ENCODE results near the gene NRG2.

Gene NRG2

DNA sequence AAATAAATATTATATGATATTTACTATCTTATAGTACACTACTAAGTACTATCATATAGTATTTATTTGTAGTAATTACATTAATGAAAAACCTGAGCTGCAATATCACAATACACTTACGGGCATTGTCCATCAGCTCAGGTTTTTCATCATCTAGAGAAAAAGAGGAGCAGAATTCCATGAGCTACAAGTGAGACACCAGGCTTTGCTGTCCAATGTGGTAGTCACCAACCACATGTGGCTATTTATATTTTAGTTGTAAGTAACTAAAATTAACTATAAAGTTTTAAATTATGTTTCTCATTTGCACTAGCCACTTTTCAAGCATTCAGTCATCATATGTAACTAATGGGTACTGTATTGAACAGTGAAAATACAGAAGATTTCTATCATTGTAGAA lies 13.8 kb upstream of the NRG2 start:
- Histone ChIP-seq H3K36me3 (ENCODE audit: control insufficient read depth, insufficient read depth, low read length) (no peaks in the 10 kb centered on the region), H3K27me3 (ENCODE audit: control insufficient read depth, insufficient read depth, low read length) (peaks cover 37% of the 10 kb centered on the region), H3K4me3 (ENCODE audit: low read depth, low read length) (no peak overlapping the region), H3K4me1 (ENCODE audit: control insufficient read depth, insufficient read depth, low read length) (no peaks in the 10 kb centered on the region), H3K9ac (ENCODE audit: low read depth, low read length) (no peak overlapping the region), H3K9me3 (ENCODE audit: control insufficient read depth, insufficient read depth, low read length) (no peaks in the 10 kb centered on the region)

DNA sequence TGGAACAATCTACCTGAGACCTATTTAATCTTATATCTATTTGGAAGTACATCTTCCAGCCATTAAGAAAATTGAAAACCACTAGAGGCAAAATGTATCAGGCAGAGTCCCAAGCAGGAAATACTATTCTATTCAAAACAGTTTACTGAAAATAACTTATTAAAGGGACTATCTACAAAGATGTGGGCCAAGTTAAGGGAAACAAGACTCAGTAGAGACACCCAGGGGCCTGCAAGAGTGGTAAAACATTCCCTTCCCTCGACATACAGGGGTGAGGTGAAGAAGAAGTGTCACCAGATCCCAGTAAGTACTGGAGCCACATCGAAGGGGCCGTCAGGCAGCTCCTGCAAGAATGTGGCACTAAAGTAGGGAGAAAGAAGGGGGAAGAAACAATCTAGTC lies 12.1 kb upstream of the NRG2 start:
- Histone ChIP-seq H3K36me3 (ENCODE audit: control insufficient read depth, insufficient read depth, low read length) (no peaks in the 10 kb centered on the region), H3K27me3 (ENCODE audit: control insufficient read depth, insufficient read depth, low read length) (peaks cover 33% of the 10 kb centered on the region), H3K9ac (ENCODE audit: low read depth, low read length) (no peak overlapping the region), H3K4me3 (ENCODE audit: low read depth, low read length) (no peak overlapping the region), H3K9me3 (ENCODE audit: control insufficient read depth, insufficient read depth, low read length) (no peaks in the 10 kb centered on the region), H3K4me1 (ENCODE audit: control insufficient read depth, insufficient read depth, low read length) (no peaks in the 10 kb centered on the region)

DNA sequence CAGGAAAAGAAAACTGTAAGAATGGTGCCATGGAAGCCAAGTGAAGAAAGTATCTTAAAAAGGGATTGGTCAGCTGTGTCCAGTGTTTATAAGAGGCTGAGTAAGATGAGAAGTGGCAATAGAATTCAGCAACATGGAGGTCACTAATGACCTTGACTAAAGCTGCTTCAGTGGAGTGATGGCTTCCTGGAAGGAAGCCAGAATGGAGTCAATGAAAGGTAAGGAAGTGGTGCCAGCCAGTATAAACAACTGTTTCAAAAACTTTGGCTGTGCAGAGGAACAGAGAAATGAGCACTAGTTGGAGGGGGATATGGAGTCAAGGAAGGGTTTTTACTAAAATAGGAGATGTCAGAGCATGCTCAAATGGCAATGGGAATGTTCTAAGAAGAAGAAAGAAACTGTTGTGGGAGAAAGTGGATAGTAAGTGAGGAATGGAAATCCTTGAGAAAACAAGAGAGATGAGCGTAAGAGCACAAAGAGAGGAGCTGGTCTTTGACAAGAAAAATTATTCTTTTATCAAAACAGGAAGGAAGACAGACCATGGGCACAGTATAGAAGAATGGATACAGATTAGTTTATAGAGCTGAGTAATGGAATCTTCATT lies 11.1 kb upstream of the NRG2 start:
- H3K36me3 ChIP-seq (ENCODE audit: control insufficient read depth, insufficient read depth, low read length), result no peaks in the 10 kb centered on the region
- H3K4me1 ChIP-seq (ENCODE audit: control insufficient read depth, insufficient read depth, low read length), result no peaks in the 10 kb centered on the region
- H3K9me3 ChIP-seq (ENCODE audit: control insufficient read depth, insufficient read depth, low read length), result no peaks in the 10 kb centered on the region
- peaks cover 29% of the 10 kb centered on the region for H3K27me3 ChIP-seq (ENCODE audit: control insufficient read depth, insufficient read depth, low read length)
- H3K9ac ChIP-seq (ENCODE audit: low read depth, low read length), result no peak overlapping the region
- no peak overlapping the region for H3K4me3 ChIP-seq (ENCODE audit: low read depth, low read length)

DNA sequence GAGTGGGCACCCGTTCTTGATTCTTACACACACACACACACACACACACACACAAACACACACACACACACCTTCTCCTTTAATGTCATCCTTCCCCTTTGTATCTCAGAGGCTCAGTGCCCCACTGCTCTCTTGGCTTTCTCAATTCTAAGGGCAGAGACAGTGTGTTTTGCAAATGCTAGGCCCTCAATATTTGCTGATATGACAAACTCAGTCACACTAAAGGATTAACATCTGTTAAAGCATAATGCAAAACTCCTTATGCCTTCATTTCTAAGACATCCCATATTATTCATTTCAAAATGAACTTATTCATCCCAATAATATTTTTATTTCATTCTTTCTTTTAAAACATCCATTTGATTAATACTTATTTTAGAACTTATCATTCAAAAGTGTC lies 8.9 kb upstream of the NRG2 start:
- Histone ChIP-seq H3K4me1 (ENCODE audit: control insufficient read depth, insufficient read depth, low read length) (no peaks in the 10 kb centered on the region), H3K27me3 (ENCODE audit: control insufficient read depth, insufficient read depth, low read length) (peaks cover 23% of the 10 kb centered on the region), H3K9me3 (ENCODE audit: control insufficient read depth, insufficient read depth, low read length) (no peaks in the 10 kb centered on the region), H3K4me3 (ENCODE audit: low read depth, low read length) (no peak overlapping the region), H3K9ac (ENCODE audit: low read depth, low read length) (no peak overlapping the region), H3K36me3 (ENCODE audit: control insufficient read depth, insufficient read depth, low read length) (no peaks in the 10 kb centered on the region)

DNA sequence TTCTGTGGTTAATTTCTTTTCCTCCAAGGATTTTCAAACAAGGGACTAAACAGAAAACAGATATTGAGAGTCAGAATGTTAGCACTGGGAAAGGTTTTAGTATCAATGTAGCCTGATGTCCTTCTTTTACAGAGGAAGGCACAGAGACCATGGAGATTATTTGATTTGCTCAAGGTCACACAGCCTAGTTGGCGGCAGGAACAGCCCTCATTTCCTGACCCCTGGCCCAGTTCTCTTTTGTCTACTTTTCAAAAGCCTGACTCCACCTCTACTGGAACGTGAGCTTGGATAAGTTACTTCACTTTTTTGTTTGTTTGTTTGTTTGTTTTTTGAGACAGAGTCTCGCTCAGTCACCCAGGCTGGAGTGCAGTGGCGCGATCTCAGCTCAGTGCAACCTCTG lies 6.6 kb upstream of the NRG2 start:
- Histone ChIP-seq H3K4me3 (ENCODE audit: low read depth, low read length) (no peak overlapping the region), H3K27me3 (ENCODE audit: control insufficient read depth, insufficient read depth, low read length) (peaks cover 25% of the 10 kb centered on the region), H3K4me1 (ENCODE audit: control insufficient read depth, insufficient read depth, low read length) (no peaks in the 10 kb centered on the region), H3K36me3 (ENCODE audit: control insufficient read depth, insufficient read depth, low read length) (no peaks in the 10 kb centered on the region), H3K9ac (ENCODE audit: low read depth, low read length) (no peak overlapping the region), H3K9me3 (ENCODE audit: control insufficient read depth, insufficient read depth, low read length) (no peaks in the 10 kb centered on the region)

DNA sequence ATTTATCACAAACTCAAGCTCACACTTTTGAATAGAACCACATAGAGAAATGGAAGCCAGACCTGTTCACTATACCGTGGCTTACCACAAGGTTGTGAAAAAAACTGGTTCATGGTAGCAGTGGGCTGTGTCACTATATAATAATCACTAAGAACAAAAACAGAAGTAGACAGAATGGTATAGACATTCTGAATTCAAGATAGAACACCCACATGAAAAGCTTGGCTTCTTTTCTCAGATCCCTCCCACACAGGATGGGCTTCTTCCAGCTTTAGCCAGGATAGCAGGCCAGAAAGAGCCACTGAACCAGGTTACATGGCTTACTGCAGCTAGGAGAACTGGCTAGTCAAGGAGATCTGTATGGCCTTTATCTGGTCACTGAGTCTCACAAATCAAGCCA lies 6.1 kb upstream of the NRG2 start:
- peaks cover 26% of the 10 kb centered on the region for H3K27me3 ChIP-seq (ENCODE audit: control insufficient read depth, insufficient read depth, low read length)
- H3K9me3 ChIP-seq (ENCODE audit: control insufficient read depth, insufficient read depth, low read length), result no peaks in the 10 kb centered on the region
- no peaks in the 10 kb centered on the region for H3K36me3 ChIP-seq (ENCODE audit: control insufficient read depth, insufficient read depth, low read length)
- H3K9ac ChIP-seq (ENCODE audit: low read depth, low read length), result no peak overlapping the region
- H3K4me1 ChIP-seq (ENCODE audit: control insufficient read depth, insufficient read depth, low read length), result peaks cover under 1% of the 10 kb centered on the region
- no peak overlapping the region for H3K4me3 ChIP-seq (ENCODE audit: low read depth, low read length)

DNA sequence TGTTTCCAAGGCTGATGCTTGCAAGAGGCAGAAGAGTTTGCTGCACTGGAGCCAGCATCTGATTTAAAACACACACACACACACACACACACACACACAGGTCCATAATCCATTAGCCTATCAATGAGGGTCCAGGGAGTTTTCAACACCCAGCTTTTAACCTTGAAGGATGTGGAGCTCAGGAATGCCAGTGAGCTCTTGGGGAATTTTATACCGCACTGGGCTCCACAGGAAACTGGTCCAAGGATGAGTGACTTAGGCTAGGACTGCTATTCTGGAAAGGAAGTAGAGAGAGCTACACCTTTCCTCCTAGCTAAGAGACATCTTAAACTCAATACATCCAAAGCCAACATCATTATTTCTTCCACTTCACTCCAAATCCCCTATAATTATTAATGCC lies 942 bp upstream of the NRG2 start:
- Histone ChIP-seq H3K36me3 (ENCODE audit: control insufficient read depth, insufficient read depth, low read length) (no peaks in the 10 kb centered on the region), H3K9ac (ENCODE audit: low read depth, low read length) (no peak overlapping the region), H3K27me3 (ENCODE audit: control insufficient read depth, insufficient read depth, low read length) (peaks cover 65% of the 10 kb centered on the region), H3K4me3 (ENCODE audit: low read depth, low read length) (peak overlapping the region; percentile 67), H3K9me3 (ENCODE audit: control insufficient read depth, insufficient read depth, low read length) (no peaks in the 10 kb centered on the region), H3K4me1 (ENCODE audit: control insufficient read depth, insufficient read depth, low read length) (peaks cover 9% of the 10 kb centered on the region)

DNA sequence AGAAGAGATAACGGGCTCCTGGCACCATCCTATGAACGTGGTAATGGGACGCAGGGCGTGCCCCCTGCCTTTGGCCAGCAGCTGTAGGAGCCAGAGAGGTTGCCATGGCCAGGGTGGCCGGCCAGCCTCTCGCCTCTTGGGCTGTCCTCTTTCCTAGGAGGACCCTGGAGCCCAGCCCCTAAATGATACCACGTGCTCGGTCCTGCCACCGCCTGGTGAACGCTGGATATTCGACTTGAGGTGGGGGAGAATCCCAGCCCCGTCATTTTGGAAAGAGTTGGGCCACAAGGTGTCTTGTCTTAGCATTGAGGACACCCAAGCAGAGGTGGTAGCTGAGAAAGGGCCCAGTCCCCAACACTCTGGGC lies 391 bp upstream of the NRG2 start:
- peak overlapping the region; percentile 67 for H3K4me3 ChIP-seq (ENCODE audit: low read depth, low read length)
- H3K9me3 ChIP-seq (ENCODE audit: control insufficient read depth, insufficient read depth, low read length), result no peaks in the 10 kb centered on the region
- peaks cover 12% of the 10 kb centered on the region for H3K4me1 ChIP-seq (ENCODE audit: control insufficient read depth, insufficient read depth, low read length)
- H3K36me3 ChIP-seq (ENCODE audit: control insufficient read depth, insufficient read depth, low read length), result no peaks in the 10 kb centered on the region
- no peak overlapping the region for H3K9ac ChIP-seq (ENCODE audit: low read depth, low read length)
- H3K27me3 ChIP-seq (ENCODE audit: control insufficient read depth, insufficient read depth, low read length), result peaks cover 68% of the 10 kb centered on the region

DNA sequence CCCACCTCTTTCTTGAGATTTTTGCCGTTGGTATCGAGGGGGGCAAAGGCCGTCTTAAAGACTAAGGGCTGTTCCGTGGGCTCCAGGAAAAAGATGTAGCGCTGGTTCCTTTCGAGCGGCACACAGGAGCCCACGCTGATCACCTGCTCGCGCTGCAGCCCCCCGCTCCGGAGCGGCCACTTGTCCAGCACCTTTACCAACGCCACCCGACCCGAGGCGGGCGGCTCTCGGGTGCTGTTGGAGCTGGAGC lies 781 bp downstream of the NRG2 start:
- Histone ChIP-seq H3K9ac (ENCODE audit: low read depth, low read length) (no peak overlapping the region), H3K27me3 (ENCODE audit: control insufficient read depth, insufficient read depth, low read length) (peaks cover 74% of the 10 kb centered on the region)

DNA sequence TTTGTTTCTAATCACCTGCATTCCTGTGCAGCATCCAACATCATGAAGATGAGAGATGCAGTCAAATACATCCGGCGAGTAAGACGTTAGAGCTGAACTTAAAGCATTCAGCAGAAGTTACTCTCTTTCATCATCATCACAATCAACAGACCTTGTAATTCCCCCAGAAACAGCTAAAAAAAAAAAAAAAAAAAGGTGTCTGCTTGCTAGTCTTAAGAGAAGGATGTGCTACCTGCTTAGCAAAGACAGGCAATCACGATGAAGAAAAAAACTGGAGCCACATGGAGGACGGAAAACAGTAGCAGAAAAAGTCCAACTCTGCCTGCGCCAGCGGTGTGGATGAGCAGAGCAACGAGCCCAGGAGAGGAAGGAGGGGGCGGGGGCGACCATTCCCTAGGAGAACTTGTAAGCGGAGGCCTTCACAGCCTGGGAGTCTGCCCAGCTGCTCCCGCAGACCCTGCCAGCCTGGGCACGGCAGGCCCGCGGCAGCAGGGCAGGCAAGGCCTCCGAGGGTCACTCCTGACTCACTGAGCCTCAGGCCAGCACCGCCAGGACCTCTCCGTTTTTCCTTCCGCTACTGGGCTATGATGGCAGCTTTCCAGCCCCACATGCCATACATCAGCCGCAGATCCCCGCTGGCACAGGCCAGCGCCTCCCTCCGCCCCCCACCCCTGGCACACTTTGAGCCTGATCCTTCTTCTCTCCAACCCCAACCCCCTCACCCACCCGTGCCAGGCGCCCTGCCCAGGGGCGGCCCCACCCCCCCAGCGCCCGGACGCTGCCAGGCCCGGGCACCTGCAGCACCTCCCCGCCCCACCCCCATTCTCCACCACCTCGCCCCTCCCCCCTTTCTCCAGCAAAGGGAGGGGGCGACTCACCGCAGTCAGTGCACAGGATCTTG lies 1.4 kb downstream of the NRG2 start:
- peaks cover 80% of the 10 kb centered on the region for H3K27me3 ChIP-seq (ENCODE audit: control insufficient read depth, insufficient read depth, low read length)

More for the DNA sequence above, 781 bp downstream of the NRG2 start:
- H3K4me1 ChIP-seq (ENCODE audit: control insufficient read depth, insufficient read depth, low read length), result peaks cover 13% of the 10 kb centered on the region
- H3K9me3 ChIP-seq (ENCODE audit: control insufficient read depth, insufficient read depth, low read length), result no peaks in the 10 kb centered on the region
- peak overlapping the region; percentile 67 for H3K4me3 ChIP-seq (ENCODE audit: low read depth, low read length)
- no peaks in the 10 kb centered on the region for H3K36me3 ChIP-seq (ENCODE audit: control insufficient read depth, insufficient read depth, low read length)

DNA sequence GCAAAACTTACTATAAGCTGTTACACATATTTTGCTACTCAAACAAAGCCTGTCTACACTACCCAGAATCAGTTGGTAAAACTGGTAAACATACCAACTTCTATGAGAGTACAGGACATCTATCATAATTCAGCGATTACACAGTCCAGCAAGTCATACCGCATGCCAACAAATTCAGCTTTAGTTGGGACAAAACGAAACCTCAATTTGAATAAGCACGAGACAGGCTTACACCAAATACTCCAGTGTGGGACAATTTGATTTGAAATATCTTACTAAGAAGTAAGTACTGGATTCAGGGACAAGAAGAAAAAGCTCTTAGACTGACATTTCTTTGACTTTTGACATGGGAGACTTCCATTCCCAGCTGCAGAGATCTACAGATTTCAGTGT lies 2.0 kb downstream of the NRG2 start:
- H3K27me3 ChIP-seq (ENCODE audit: control insufficient read depth, insufficient read depth, low read length), result peaks cover 80% of the 10 kb centered on the region

More for the DNA sequence above, 1.4 kb downstream of the NRG2 start:
- no peak overlapping the region for H3K9ac ChIP-seq (ENCODE audit: low read depth, low read length)
- H3K9me3 ChIP-seq (ENCODE audit: control insufficient read depth, insufficient read depth, low read length), result no peaks in the 10 kb centered on the region
- peaks cover 13% of the 10 kb centered on the region for H3K4me1 ChIP-seq (ENCODE audit: control insufficient read depth, insufficient read depth, low read length)
- H3K36me3 ChIP-seq (ENCODE audit: control insufficient read depth, insufficient read depth, low read length), result no peaks in the 10 kb centered on the region
- H3K4me3 ChIP-seq (ENCODE audit: low read depth, low read length), result peak overlapping the region; percentile 67

DNA sequence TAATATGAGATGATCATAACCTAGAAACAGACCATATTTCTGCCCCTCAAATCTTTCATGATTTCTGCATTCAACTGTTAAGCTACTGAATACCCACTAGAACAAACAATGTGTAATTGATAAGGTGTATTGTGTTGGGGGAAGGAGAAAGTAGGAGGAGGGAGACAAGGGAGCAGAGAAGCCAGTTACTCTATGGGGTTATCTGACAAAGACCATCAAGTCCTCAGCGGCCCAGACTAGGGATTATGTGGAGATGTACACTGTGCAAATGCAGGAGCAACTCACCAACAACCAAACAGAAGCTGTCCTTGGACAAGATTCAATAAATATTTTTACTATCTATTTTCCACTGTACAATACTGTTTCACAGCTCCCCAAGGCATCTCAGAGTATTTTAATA lies 2.7 kb downstream of the NRG2 start:
- Histone ChIP-seq H3K4me3 (ENCODE audit: low read depth, low read length) (no peak overlapping the region), H3K9ac (ENCODE audit: low read depth, low read length) (no peak overlapping the region), H3K27me3 (ENCODE audit: control insufficient read depth, insufficient read depth, low read length) (peaks cover 74% of the 10 kb centered on the region), H3K4me1 (ENCODE audit: control insufficient read depth, insufficient read depth, low read length) (peaks cover 13% of the 10 kb centered on the region), H3K36me3 (ENCODE audit: control insufficient read depth, insufficient read depth, low read length) (no peaks in the 10 kb centered on the region), H3K9me3 (ENCODE audit: control insufficient read depth, insufficient read depth, low read length) (no peaks in the 10 kb centered on the region)

More for the DNA sequence above, 2.0 kb downstream of the NRG2 start:
- Histone ChIP-seq H3K4me1 (ENCODE audit: control insufficient read depth, insufficient read depth, low read length) (peaks cover 13% of the 10 kb centered on the region), H3K9me3 (ENCODE audit: control insufficient read depth, insufficient read depth, low read length) (no peaks in the 10 kb centered on the region), H3K36me3 (ENCODE audit: control insufficient read depth, insufficient read depth, low read length) (no peaks in the 10 kb centered on the region), H3K9ac (ENCODE audit: low read depth, low read length) (no peak overlapping the region), H3K4me3 (ENCODE audit: low read depth, low read length) (no peak overlapping the region)
